Ovary (tissue), 9 donors: ENCODE results near the gene CRYBG2. TPM values are rescaled to one million over a fixed set of nuclear protein-coding genes. Genes with fewer than 3 reads are reported as not detected.

Source experiments
- DNase-seq, 5 donors: peaks; one replicate each; pipeline ENCODE4 v3.0.0-alpha.2; 2019 to 2020
- H3K27ac ChIP-seq, 2 donors: fragments of 200-600 bp; one replicate each; pipeline versions ENCODE4 v1.5.1 to v1.8.0; 2019 to 2022
- H3K27me3 ChIP-seq: fragments of 200-600 bp; one replicate; pipeline ENCODE4 v1.8.0; 2022
- H3K36me3 ChIP-seq: fragments of 200-600 bp; sonication (generic); one replicate; pipeline ENCODE4 v1.5.1; 2019
- H3K4me1 ChIP-seq: one replicate; pipeline ENCODE4 v1.8.1; 2013; ENCODE audit warnings: mild to moderate bottlenecking, moderate library complexity; ENCODE audit not compliant: insufficient read depth
- H3K4me3 ChIP-seq: fragments of 200-600 bp; sonication (generic); one replicate; pipeline ENCODE4 v1.5.1; 2017
- H3K9me3 ChIP-seq, 2 donors: fragments of 200-600 bp in 1 of 2; sonication (generic) in 1 of 2; one replicate each; pipeline versions ENCODE4 v1.5.1 to v1.8.1; 2013 to 2019; ENCODE audit warnings: mild to moderate bottlenecking in 1 of 2, moderate library complexity in 1 of 2
- EP300 ChIP-seq: sonication (generic); formaldehyde crosslinking; IDR thresholded peaks from one replicate; pipeline ENCODE4 v1.6.1; 2017; ENCODE audit warnings: antibody characterized with exemption
- POLR2A ChIP-seq: fragments of 450-650 bp; IDR thresholded peaks from one replicate; pipeline ENCODE4 v1.6.1; 2017; ENCODE audit warnings: antibody characterized with exemption, mild to moderate bottlenecking, moderate library complexity
- WGBS, 3 donors: extraction: QIAGEN DNeasy Blood & Tissue Kit in 1 of 3; methylation state at CpG; one replicate each; pipeline versions ENCODE4 v1.1.5 to v1.1.7; 2013 to 2017; 5-methylcytosine and 5-hydroxymethylcytosine counted together
- intact Hi-C, 4 donors: fragments of 100-400 bp; cut with DNase I; formaldehyde crosslinking; loops; one replicate each; pipeline versions ENCODE4 v1.11.0 to v1.15.1; 2022 to 2023
- polyA plus RNA-seq, 2 donors: library from polyadenylated mRNA; stranded (reverse); fragments of 200-250 nt in 1 of 2; fragments of 350-450 nt in 1 of 2; fragmentation: Illumina TruSeq in 1 of 2; extraction: RNeasy Lipid Tissue Mini Kit (QIAGEN cat#74804) in 1 of 2; gene quantifications; one replicate each; pipeline ENCODE4 v1.2.3, GENCODE V29; 2013 to 2014
- total RNA-seq, 7 donors: library from RNA; depleted of rRNA in 2 of 7; stranded (reverse); fragments of >200 nt in 2 of 7; fragmentation: NEBNext Ultra II Directional in 3 of 7; extraction: Animal tissue kit (Norgen Biotek cat#: 25700) in 3 of 7; gene quantifications; one replicate each; pipeline versions ENCODE4 v1.1.0 to v1.2.4, GENCODE V29; 2016 to 2023
- TF ChIP-seq, protein P1 (sequence below), 3 donors: fragments of 450-650 bp in 2 of 3; fragments of 200-600 bp in 1 of 3; IDR thresholded peaks; one replicate each; pipeline versions ENCODE4 v1.5.1 to v1.8.0; 2016 to 2022; ENCODE audit warnings: antibody characterized with exemption in 3 of 3, mild to moderate bottlenecking in 1 of 3
- donor health status: DM: no; HTN: no; CAD: no; lungs with moderate emphysema.
- donor health status: DM: no; HTN: no; CAD: no.
- donor health status: Bipolar disorder and iron deficiency.
- donor health status: DM: yes; HTN: yes; CAD: no.
- donor health status: DM: no; HTN: no; CAD: no.
- donor health status: DM: yes; HTN: yes; CAD: no.

CRYBG2 gene
- total and polyA plus RNA-seq, 9 donors: 0.11 to 2.3 (median 0.23) TPM; not detected in 6

DNA sequence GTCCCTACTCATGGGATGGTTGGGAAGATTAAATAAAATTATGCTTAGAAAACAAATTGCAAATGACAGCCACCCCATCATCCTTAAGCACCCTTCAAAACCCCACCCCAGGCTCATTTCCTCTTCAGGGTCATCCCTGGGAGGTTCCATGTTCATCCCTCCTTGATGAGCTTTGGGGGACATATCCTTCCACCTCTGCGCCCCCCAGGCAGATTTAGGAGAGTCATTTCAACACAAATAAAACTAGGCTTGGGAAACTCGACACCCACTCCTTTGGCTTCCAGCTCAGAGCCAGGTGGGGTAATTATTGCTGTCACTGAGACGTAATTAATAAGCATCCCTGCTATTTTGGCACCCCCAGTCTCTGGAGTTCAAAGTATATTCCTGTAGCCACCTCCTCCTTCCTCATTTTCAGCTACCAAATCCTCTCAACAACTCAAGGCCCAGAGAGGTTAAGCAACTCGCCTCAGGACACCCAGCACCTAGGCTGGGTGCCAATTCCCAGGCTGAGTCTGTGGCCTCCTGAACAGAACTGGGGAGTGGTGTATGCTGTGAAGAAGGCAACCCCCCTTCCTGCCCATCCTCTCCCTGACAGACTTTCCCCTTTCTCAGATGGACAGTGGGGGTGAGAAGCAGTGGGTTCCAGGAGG is 595 bp downstream of the CRYBG2 start:
- intact Hi-C loops: no loop called here
- 68 to 71% (median 69%) methylated on average over 4 of the region's 4 CpGs for WGBS, 3 donors
- Histone ChIP-seq H3K4me3 (no peak overlapping the region), H3K4me1 (no peaks in the 10 kb centered on the region), H3K36me3 (no peaks in the 10 kb centered on the region), H3K27ac (no peak overlapping the region), H3K9me3 (no peaks in the 10 kb centered on the region), H3K27me3 (no peaks in the 10 kb centered on the region)
- TF ChIP-seq, protein P1, sequence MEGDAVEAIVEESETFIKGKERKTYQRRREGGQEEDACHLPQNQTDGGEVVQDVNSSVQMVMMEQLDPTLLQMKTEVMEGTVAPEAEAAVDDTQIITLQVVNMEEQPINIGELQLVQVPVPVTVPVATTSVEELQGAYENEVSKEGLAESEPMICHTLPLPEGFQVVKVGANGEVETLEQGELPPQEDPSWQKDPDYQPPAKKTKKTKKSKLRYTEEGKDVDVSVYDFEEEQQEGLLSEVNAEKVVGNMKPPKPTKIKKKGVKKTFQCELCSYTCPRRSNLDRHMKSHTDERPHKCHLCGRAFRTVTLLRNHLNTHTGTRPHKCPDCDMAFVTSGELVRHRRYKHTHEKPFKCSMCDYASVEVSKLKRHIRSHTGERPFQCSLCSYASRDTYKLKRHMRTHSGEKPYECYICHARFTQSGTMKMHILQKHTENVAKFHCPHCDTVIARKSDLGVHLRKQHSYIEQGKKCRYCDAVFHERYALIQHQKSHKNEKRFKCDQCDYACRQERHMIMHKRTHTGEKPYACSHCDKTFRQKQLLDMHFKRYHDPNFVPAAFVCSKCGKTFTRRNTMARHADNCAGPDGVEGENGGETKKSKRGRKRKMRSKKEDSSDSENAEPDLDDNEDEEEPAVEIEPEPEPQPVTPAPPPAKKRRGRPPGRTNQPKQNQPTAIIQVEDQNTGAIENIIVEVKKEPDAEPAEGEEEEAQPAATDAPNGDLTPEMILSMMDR (IDR thresholded peaks at IDR 0.05): no peak
- TF ChIP-seq EP300: no peak
- no peak for TF ChIP-seq POLR2A
- DNase-seq: no peak

DNA sequence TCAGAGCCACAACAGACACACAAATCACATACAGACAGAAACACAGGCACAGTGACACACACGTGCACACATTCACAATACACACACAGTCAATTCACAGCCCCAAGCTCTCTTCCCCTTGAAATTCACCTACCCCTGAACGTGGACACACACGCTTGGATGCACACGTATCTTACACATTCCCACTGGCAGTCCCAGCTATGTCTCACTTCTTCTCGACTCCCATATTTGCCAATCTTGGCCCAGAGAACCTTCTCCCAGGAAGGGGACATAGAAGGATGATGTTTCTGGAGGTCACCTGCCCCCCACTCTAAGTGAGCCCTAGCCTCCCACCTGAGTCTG is 1.6 kb downstream of the CRYBG2 start:
- intact Hi-C loops: no loop called here
- no peak overlapping the region for H3K27ac ChIP-seq
- H3K27me3 ChIP-seq: no peaks in the 10 kb centered on the region
- no peaks in the 10 kb centered on the region for H3K36me3 ChIP-seq
- 72 to 78% (median 73%) methylated on average over 5 of the region's 5 CpGs for WGBS, 3 donors
- no peaks in the 10 kb centered on the region for H3K9me3 ChIP-seq
- no peak for DNase-seq
- TF ChIP-seq, protein P1 (IDR thresholded peaks at IDR 0.05): no peak
- TF ChIP-seq EP300: no peak
- no peak for TF ChIP-seq POLR2A
- no peaks in the 10 kb centered on the region for H3K4me1 ChIP-seq
- H3K4me3 ChIP-seq: no peak overlapping the region

DNA sequence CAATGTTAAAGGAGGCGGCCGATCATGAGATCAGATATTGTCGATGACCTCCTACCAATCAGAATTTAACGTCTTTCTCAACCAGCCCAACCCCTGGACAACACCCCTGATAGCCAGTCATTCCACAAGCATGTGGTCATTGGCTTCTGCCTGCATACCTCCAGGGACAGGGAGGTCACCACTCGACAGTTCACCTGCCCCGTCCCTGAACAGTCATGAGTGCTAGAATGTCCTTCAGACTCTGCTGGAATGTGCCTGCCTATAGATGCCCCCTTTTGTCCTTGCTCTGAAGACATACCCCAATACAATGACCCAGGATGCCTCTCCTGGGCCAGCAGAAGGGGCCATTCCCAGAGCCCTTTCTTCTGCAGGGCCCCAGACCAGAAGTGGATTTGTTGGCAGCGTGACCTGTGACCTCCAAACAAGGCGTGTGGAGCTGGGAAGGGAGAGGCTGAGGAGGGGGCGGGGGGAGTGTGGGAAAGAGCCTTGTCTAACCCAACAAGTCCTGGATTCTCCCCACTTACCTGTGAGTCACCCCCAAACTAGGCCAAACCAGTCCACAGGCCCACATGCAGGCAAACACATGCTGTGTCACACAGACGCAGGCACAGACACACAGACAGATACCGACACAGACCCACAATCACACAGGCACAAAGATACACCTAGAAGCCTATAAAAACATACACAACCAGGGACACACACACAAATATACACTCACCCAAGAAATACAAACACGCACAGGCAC is 2.2 kb downstream of the CRYBG2 start:
- 80 to 90% (median 84%) methylated on average over 12 of the region's 12 CpGs for WGBS, 3 donors
- Histone ChIP-seq H3K9me3 (no peaks in the 10 kb centered on the region), H3K4me3 (no peak overlapping the region), H3K27me3 (no peaks in the 10 kb centered on the region), H3K4me1 (no peaks in the 10 kb centered on the region), H3K27ac (no peak overlapping the region), H3K36me3 (no peaks in the 10 kb centered on the region)
- no peak for DNase-seq
- TF ChIP-seq, protein P1 (IDR thresholded peaks at IDR 0.05): no peak
- TF ChIP-seq EP300: no peak
- no peak for TF ChIP-seq POLR2A
- intact Hi-C loops: no loop called here

DNA sequence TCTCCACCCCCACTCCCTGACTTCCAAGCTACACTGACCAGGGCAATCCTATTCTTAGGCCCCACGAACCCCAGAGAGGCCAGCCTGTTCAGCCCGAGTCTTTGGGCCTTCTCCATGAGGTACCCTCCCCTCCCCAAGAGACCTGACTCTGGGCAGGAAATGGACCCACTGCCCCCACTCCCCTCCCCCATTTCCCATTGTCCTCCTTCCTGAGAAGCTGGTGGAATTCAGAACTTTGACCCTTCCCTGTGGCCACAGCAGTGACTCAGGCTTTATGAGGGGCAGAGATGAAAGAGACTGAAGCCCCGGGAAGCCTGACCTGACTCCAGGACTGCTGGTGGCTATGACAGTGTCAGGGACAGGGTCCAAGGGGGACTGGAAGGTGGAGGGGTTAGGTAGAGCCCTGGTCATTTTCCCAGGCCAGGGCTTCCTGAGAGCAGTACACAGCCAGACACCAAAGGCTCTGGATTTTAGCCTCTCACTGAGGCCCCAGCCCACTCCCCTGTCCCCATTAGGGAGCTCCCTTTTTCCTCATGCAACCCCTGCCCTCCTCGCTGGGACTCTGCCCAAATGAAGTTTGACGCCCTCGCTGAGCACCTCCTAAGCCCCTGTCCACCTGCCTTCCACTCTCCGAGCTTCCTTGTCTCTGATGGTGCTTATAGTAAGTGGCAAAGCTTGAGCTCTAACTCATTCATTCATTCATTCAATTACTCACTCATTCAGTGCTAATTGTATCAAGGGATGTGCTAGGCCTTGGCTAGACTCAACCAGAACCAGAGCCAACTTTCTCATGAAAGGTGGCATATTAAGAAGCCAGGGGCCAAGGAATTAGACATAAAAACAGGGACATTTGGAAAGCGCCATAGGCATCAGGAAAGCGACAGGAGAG is 3.0 kb downstream of the CRYBG2 start:
- H3K27me3 ChIP-seq: no peaks in the 10 kb centered on the region
- H3K4me1 ChIP-seq: no peaks in the 10 kb centered on the region
- 70 to 73% (median 71%) methylated on average over 9 of the region's 9 CpGs for WGBS, 3 donors
- no peaks in the 10 kb centered on the region for H3K9me3 ChIP-seq
- H3K4me3 ChIP-seq: no peak overlapping the region
- intact Hi-C loops: no loop called here
- no peak for DNase-seq
- no peak overlapping the region for H3K27ac ChIP-seq
- TF ChIP-seq POLR2A (no peak), EP300 (no peak)
- TF ChIP-seq, protein P1 (IDR thresholded peaks at IDR 0.05): no peak
- no peaks in the 10 kb centered on the region for H3K36me3 ChIP-seq
